ENCODE results near the gene EHD4. TPM values are rescaled to one million over a fixed set of nuclear protein-coding genes. Genes with fewer than 3 reads are reported as not detected.

EHD4 gene
- total RNA-seq, 3 donors from 2014 or later, result 25.7 to 33.8 (median 27.6) TPM

DNA sequence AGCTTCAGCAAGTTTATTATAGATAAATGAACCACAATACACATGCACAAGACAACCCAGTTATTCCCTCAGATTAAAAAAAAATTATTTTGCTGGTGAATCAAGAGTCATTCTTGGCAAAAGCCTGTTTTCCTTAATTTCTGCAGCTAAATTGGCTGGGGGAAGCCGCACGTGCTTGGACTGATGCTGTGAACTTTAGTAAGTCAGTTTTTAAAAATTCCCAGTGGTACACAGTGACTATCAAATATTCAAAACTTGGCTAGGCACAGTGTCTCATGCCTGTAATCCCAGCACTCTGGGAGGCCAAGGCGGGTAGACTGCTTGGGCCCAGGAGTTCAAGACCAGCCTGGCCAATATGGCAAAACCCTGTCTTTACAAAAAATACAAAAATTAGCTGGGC, 23.9 kb downstream of the EHD4 start:
- Mint-ChIP-seq H3K9me3 (no peaks in the 10 kb centered on the region), H3K27me3 (ENCODE audit: low read depth) (no peaks in the 10 kb centered on the region), H3K4me1 (ENCODE audit: low read depth) (no peaks in the 10 kb centered on the region), H3K4me3 (no peak overlapping the region), H3K36me3 (ENCODE audit: insufficient read depth) (peaks cover 12% of the 10 kb centered on the region)
- DNase-seq, result no peak
- ATAC-seq, result no peak

- Mint-ChIP-seq H3K9me3 (no peaks in the 10 kb centered on the region), H3K4me3 (no peak overlapping the region)
Measured at GRCh38 chr15:41946970-41947369, 25.4 kb downstream of the EHD4 start.

GRCh38 chr15:41945731-41946130, 26.6 kb downstream of the EHD4 start:
- no peak overlapping the region for H3K4me3 Mint-ChIP-seq
- ATAC-seq (no peak), DNase-seq (no peak)
- no peaks in the 10 kb centered on the region for H3K9me3 Mint-ChIP-seq
- H3K4me1 Mint-ChIP-seq (ENCODE audit: low read depth), result peaks cover 8% of the 10 kb centered on the region
- H3K36me3 Mint-ChIP-seq (ENCODE audit: insufficient read depth), result peaks cover 17% of the 10 kb centered on the region
- H3K27me3 Mint-ChIP-seq (ENCODE audit: low read depth), result no peaks in the 10 kb centered on the region

More at GRCh38 chr15:41946970-41947369, 25.4 kb downstream of the EHD4 start:
- no peak for ATAC-seq
- DNase-seq, result no peak
- peaks cover 13% of the 10 kb centered on the region for H3K36me3 Mint-ChIP-seq (ENCODE audit: insufficient read depth)
- H3K27me3 Mint-ChIP-seq (ENCODE audit: low read depth), result no peaks in the 10 kb centered on the region
- H3K4me1 Mint-ChIP-seq (ENCODE audit: low read depth), result peaks cover 3% of the 10 kb centered on the region

DNA sequence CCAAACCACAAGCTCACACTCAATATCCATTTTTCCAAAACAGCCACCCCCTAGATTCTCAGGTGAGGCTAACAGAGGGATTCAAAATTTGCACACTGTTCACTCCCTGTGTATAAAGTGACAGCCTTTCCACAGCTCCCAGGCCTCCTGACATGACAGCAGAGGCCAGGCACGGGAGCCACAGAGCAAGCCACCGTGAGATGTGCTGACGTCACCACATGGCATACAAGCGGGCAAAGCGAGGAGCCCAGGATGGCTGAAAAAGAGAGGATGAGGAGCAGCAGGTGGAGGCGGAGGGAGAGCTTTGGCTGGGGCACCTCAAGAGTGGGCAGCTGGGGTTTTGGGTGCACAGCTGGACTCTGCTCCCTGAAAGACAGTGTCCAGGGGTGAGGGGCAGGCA, 27.1 kb downstream of the EHD4 start:
- Mint-ChIP-seq H3K4me3 (no peak overlapping the region), H3K27me3 (ENCODE audit: low read depth) (no peaks in the 10 kb centered on the region), H3K36me3 (ENCODE audit: insufficient read depth) (peaks cover 18% of the 10 kb centered on the region), H3K4me1 (ENCODE audit: low read depth) (peaks cover 13% of the 10 kb centered on the region), H3K9me3 (no peaks in the 10 kb centered on the region)
- DNase-seq (no peak), ATAC-seq (no peak)

GRCh38 chr15:41944313-41944940, 27.9 kb downstream of the EHD4 start:
- H3K27me3 Mint-ChIP-seq (ENCODE audit: low read depth), result no peaks in the 10 kb centered on the region
- H3K4me3 Mint-ChIP-seq, result no peak overlapping the region
- peaks cover 19% of the 10 kb centered on the region for H3K36me3 Mint-ChIP-seq (ENCODE audit: insufficient read depth)
- H3K9me3 Mint-ChIP-seq, result no peaks in the 10 kb centered on the region
- DNase-seq (no peak), ATAC-seq (no peak)
- peaks cover 17% of the 10 kb centered on the region for H3K4me1 Mint-ChIP-seq (ENCODE audit: low read depth)

- DNase-seq (no peak), ATAC-seq (no peak)
- peaks cover 20% of the 10 kb centered on the region for H3K4me1 Mint-ChIP-seq (ENCODE audit: low read depth)
- no peaks in the 10 kb centered on the region for H3K27me3 Mint-ChIP-seq (ENCODE audit: low read depth)
- H3K4me3 Mint-ChIP-seq, result no peak overlapping the region
- H3K36me3 Mint-ChIP-seq (ENCODE audit: insufficient read depth), result peaks cover 19% of the 10 kb centered on the region
- no peaks in the 10 kb centered on the region for H3K9me3 Mint-ChIP-seq
Measured at GRCh38 chr15:41943543-41944312, 28.6 kb downstream of the EHD4 start.

- no peak for DNase-seq
- peaks cover 19% of the 10 kb centered on the region for H3K36me3 Mint-ChIP-seq (ENCODE audit: insufficient read depth)
- H3K4me1 Mint-ChIP-seq (ENCODE audit: low read depth), result peaks cover 26% of the 10 kb centered on the region
- no peaks in the 10 kb centered on the region for H3K9me3 Mint-ChIP-seq
- ATAC-seq, result no peak
- no peak overlapping the region for H3K4me3 Mint-ChIP-seq
- H3K27me3 Mint-ChIP-seq (ENCODE audit: low read depth), result no peaks in the 10 kb centered on the region
Measured at GRCh38 chr15:41942886-41943285, 29.5 kb downstream of the EHD4 start.

DNA sequence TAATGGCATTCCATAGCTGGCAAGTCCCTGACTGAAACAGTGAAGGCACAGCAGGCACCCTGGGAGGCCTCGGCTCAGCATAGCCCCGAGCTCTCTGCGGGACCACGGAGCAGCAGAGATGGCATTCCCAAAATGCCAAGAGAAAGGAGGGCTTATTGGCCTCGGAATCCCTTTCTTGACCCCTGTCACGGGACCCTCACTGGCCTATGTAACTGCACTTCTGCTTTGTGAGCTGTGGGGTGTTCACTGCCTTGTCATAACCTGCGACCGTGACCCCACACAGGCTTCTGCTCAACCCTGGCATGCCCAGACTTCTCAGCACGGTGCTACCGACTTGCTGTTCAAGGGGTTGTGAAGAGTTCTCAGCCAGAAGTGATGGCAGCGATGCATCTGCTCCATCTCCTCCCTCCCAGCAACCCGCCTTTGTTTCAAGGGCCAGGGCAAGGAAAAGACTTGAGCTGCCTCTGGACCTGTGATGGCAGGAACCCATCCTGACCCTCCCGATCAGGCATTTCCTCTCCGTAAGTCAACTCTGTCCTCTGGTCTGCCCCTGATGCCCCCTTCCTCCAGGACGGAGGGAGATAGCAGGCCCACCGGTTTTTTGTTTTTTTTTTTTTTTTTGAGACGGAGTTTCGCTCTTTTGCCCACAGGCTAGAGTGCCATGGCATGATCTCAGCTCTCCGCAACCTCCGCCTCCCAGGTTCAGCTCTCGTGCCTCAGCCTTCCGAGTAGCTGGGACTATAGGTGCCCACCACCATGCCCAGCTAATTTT, 30.5 kb downstream of the EHD4 start:
- no peaks in the 10 kb centered on the region for H3K9me3 Mint-ChIP-seq
- no peak for ATAC-seq
- no peak for DNase-seq
- H3K36me3 Mint-ChIP-seq (ENCODE audit: insufficient read depth), result peaks cover 17% of the 10 kb centered on the region
- peaks cover 36% of the 10 kb centered on the region for H3K4me1 Mint-ChIP-seq (ENCODE audit: low read depth)
- no peaks in the 10 kb centered on the region for H3K27me3 Mint-ChIP-seq (ENCODE audit: low read depth)
- no peak overlapping the region for H3K4me3 Mint-ChIP-seq

GRCh38 chr15:41940441-41940857, 31.9 kb downstream of the EHD4 start:
- Mint-ChIP-seq H3K9me3 (peaks cover 4% of the 10 kb centered on the region), H3K27me3 (ENCODE audit: low read depth) (no peaks in the 10 kb centered on the region), H3K36me3 (ENCODE audit: insufficient read depth) (peaks cover 19% of the 10 kb centered on the region), H3K4me3 (no peak overlapping the region), H3K4me1 (ENCODE audit: low read depth) (peaks cover 50% of the 10 kb centered on the region)
- DNase-seq (peak; percentile 47), ATAC-seq (peak; percentile 75 to 82)

GRCh38 chr15:41939986-41940385, 32.4 kb downstream of the EHD4 start:
- DNase-seq (no peak), ATAC-seq (no peak)
- H3K9me3 Mint-ChIP-seq, result peaks cover 4% of the 10 kb centered on the region
- H3K4me3 Mint-ChIP-seq, result no peak overlapping the region
- H3K4me1 Mint-ChIP-seq (ENCODE audit: low read depth), result peaks cover 55% of the 10 kb centered on the region
- H3K27me3 Mint-ChIP-seq (ENCODE audit: low read depth), result no peaks in the 10 kb centered on the region
- peaks cover 19% of the 10 kb centered on the region for H3K36me3 Mint-ChIP-seq (ENCODE audit: insufficient read depth)

GRCh38 chr15:41937568-41937923, 34.8 kb downstream of the EHD4 start:
- ATAC-seq, result no peak
- Mint-ChIP-seq H3K36me3 (ENCODE audit: insufficient read depth) (peaks cover 14% of the 10 kb centered on the region), H3K4me3 (peak overlapping the region; percentile 64), H3K9me3 (peaks cover 4% of the 10 kb centered on the region), H3K4me1 (ENCODE audit: low read depth) (peaks cover 74% of the 10 kb centered on the region), H3K27me3 (ENCODE audit: low read depth) (no peaks in the 10 kb centered on the region)
- no peak for DNase-seq

GRCh38 chr15:41936649-41937567, 35.4 kb downstream of the EHD4 start:
- peak; percentile 72 for DNase-seq
- H3K27me3 Mint-ChIP-seq (ENCODE audit: low read depth), result no peaks in the 10 kb centered on the region
- peaks cover 72% of the 10 kb centered on the region for H3K4me1 Mint-ChIP-seq (ENCODE audit: low read depth)
- peak overlapping the region; percentile 64 for H3K4me3 Mint-ChIP-seq
- peaks cover 13% of the 10 kb centered on the region for H3K36me3 Mint-ChIP-seq (ENCODE audit: insufficient read depth)
- ATAC-seq, result peak; percentile 62 to 65
- H3K9me3 Mint-ChIP-seq, result peaks cover 4% of the 10 kb centered on the region

DNA sequence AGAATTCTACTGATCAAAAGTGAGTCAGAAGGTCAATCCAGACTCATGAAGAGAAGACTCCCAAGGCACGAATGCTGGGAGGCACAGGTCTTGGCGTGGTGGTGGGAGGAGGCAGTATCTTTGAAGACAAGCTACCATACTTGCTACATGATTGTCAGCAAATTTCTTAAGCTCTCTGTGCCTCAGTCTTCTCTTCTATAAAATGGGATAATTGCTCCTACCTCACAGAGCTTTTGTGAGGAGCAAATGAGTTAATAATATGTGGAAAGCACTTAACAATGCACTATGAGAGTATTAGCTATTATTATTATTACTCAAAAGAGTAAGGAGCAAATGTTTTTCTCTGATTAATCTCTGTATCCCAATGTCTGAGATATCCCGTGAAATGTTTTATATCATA, 36.2 kb downstream of the EHD4 start:
- Mint-ChIP-seq H3K27me3 (ENCODE audit: low read depth) (no peaks in the 10 kb centered on the region), H3K9me3 (peaks cover 4% of the 10 kb centered on the region), H3K4me1 (ENCODE audit: low read depth) (peaks cover 71% of the 10 kb centered on the region), H3K36me3 (ENCODE audit: insufficient read depth) (peaks cover 12% of the 10 kb centered on the region), H3K4me3 (peak overlapping the region; percentile 64)
- DNase-seq (no peak), ATAC-seq (no peak)

- Mint-ChIP-seq H3K36me3 (ENCODE audit: insufficient read depth) (peaks cover 7% of the 10 kb centered on the region), H3K27me3 (ENCODE audit: low read depth) (no peaks in the 10 kb centered on the region), H3K4me3 (peak overlapping the region; percentile 64), H3K9me3 (peaks cover 4% of the 10 kb centered on the region), H3K4me1 (ENCODE audit: low read depth) (peaks cover 67% of the 10 kb centered on the region)
- ATAC-seq, result no peak
- no peak for DNase-seq
Measured at GRCh38 chr15:41935566-41936020, 36.8 kb downstream of the EHD4 start.
